DOHH2 (cell line): ENCODE results near the gene AXIN2.

Source experiments
- CTCF ChIP-seq: fragments of 200-600 bp; sonication (generic); IDR thresholded peaks from one replicate; pipeline ENCODE4 v1.5.1; 2014; ENCODE audit warnings: antibody characterized with exemption, mild to moderate bottlenecking, low read depth, low read length; ENCODE audit not compliant: poor library complexity, severe bottlenecking
- EZH2phosphoT487 ChIP-seq: fragments of 200-600 bp; sonication (generic); IDR thresholded peaks from 2 replicates; pipeline ENCODE4 v1.6.1; 2017; ENCODE audit warnings: borderline replicate concordance, mild to moderate bottlenecking, antibody characterized with exemption, low read length, moderate library complexity, mixed read lengths

GRCh38 chr17:65532101-65532890 lies 29.2 kb downstream of the AXIN2 start:
- TF ChIP-seq CTCF (no peak), EZH2phosphoT487 (no peak)
